ENCODE results near the gene DCST1.
A peak's percentile ranks its signal among the peaks of the same experiment; 100 is the strongest.

DCST1 gene

GRCh38 chr1:155091071-155092051, 57.7 kb downstream of the DCST1 start:
- DNase-seq, result peak; percentile 75 to 87
- no peak for TF ChIP-seq POLR2A (IDR thresholded peaks at IDR 0.05; ENCODE audit: low read length)
- no peak for TF ChIP-seq GATA1 (IDR thresholded peaks at IDR 0.05; ENCODE audit: low read depth, low read length)

DNA sequence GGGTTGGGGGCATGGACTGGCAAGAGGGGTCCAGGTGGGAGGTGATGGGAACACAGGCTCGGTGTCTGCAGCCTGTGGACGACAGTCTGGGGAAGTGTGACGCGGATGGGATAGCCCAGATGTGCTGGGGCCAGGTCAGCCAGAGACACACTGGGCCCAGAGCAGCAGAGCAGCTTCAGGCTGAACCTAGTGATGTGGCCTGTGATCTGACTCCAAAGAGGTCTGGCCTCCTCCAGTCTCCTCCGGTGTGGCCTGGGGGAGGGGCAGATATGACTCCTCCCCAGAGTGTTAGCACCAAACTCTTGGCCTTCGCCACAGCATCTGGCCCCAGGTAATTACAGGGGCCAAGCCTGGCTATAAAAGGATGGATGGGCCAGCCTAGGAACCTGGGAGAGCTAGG, 58.5 kb downstream of the DCST1 start:
- TF ChIP-seq GATA1 (IDR thresholded peaks at IDR 0.05; ENCODE audit: low read depth, low read length) (no peak), POLR2A (IDR thresholded peaks at IDR 0.05; ENCODE audit: low read length) (no peak)
- no peak for DNase-seq

- TF ChIP-seq GATA1 (IDR thresholded peaks at IDR 0.05; ENCODE audit: low read depth, low read length), result no peak
- no peak for TF ChIP-seq POLR2A (IDR thresholded peaks at IDR 0.05; ENCODE audit: low read length)
- DNase-seq, result no peak
Observed at GRCh38 chr1:155092641-155093040, 59.0 kb downstream of the DCST1 start.

DNA sequence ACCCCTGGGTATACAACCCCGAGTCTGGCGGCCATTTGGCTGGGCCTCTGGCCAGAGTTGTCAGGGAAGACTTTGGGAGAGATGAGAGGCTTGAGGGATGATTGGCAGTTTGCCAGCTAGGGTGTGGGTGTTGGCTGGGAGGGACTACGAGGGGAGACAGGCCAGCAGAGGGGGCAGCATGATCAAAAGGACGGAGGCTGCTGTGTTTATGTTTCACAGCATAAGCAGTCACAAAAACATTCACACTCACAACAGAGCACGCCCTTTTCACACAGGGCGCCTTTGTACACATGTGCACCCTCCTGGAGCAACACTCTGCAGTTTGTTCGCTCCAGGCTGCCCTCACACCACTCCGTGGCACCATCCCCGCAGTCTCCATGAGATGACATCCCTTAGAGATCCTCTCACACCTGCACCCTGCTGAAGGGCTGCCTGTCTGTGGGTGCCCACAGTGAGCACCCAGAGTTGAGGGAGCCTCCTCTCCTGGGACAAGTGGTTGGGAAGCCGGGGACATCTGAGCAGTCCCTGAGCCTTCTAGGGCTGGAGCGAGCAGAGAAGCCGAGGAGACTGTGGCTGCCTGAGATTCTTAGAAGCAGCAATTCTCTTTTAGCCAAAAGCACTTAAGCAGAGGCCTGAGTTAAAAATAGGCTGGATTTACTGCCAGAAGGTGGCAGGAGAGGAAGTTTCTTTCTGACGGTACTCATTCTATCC, 60.4 kb downstream of the DCST1 start:
- no peak for TF ChIP-seq GATA1 (IDR thresholded peaks at IDR 0.05; ENCODE audit: low read depth, low read length)
- no peak for TF ChIP-seq POLR2A (IDR thresholded peaks at IDR 0.05; ENCODE audit: low read length)
- peak in 1 of 2 experiments; percentile 46 for DNase-seq

- no peak for DNase-seq
- TF ChIP-seq POLR2A (IDR thresholded peaks at IDR 0.05; ENCODE audit: low read length) (no peak), GATA1 (IDR thresholded peaks at IDR 0.05; ENCODE audit: low read depth, low read length) (no peak)
Observed at GRCh38 chr1:155094622-155094948, 61.0 kb downstream of the DCST1 start.

DNA sequence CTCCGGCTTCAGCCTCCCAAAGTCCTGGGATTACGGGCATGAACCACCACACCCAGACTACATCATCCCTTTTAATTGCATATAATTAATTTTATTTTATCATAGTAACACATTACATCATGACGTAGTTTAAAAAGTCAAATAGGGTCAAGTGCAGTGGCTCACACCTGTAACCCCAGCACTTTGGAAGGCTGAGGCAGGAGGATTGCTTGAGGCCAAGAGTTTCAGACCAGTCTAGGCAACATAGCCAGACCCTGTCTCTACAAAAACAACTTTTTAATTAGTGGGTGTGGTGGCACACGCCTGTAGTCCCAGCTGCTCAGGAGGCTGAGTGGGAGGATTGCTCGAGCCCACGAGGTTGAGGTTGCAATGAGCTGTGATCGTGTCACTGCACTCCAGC, 65.7 kb downstream of the DCST1 start:
- TF ChIP-seq POLR2A (IDR thresholded peaks at IDR 0.05; ENCODE audit: low read length), result no peak
- TF ChIP-seq GATA1 (IDR thresholded peaks at IDR 0.05; ENCODE audit: low read depth, low read length), result no peak
- DNase-seq, result no peak

All from erythroblast (primary cell).